ENCODE results near the gene H6PD.

DNA sequence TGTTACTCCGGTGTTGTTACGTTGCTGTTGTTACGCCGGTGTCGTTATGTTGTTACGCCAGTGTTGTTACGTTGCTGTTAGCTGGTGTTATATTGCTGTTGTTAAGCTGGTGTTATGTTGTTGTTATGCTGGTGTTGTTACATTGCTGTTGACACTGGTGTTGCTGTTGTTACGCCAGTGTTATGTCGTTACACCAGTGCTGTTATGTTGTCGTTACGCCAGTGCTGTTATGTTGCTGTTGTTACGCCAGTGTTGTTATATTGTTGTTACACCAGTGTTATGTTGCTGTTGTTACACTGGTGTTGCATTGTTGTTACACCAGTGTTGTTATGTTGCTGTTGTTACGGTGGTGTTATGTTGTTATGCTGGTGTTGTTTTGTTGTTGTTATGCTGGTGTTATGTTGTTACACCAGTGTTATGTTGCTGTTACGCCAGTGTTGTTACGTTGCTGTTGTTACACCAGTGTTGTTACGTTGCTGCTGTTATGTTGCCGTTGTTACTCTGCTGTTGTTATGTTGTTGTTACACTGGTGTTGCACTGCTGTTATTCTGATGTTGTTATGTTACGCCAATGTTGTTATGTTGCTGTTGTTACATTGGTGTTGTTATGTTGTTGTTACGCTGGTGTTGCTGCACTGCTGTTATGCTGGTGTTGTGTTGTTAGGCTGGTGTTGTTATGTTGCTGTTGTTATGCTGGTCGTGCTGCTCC lies 25.6 kb downstream of the H6PD start:
- TF ChIP-seq, protein P1, sequence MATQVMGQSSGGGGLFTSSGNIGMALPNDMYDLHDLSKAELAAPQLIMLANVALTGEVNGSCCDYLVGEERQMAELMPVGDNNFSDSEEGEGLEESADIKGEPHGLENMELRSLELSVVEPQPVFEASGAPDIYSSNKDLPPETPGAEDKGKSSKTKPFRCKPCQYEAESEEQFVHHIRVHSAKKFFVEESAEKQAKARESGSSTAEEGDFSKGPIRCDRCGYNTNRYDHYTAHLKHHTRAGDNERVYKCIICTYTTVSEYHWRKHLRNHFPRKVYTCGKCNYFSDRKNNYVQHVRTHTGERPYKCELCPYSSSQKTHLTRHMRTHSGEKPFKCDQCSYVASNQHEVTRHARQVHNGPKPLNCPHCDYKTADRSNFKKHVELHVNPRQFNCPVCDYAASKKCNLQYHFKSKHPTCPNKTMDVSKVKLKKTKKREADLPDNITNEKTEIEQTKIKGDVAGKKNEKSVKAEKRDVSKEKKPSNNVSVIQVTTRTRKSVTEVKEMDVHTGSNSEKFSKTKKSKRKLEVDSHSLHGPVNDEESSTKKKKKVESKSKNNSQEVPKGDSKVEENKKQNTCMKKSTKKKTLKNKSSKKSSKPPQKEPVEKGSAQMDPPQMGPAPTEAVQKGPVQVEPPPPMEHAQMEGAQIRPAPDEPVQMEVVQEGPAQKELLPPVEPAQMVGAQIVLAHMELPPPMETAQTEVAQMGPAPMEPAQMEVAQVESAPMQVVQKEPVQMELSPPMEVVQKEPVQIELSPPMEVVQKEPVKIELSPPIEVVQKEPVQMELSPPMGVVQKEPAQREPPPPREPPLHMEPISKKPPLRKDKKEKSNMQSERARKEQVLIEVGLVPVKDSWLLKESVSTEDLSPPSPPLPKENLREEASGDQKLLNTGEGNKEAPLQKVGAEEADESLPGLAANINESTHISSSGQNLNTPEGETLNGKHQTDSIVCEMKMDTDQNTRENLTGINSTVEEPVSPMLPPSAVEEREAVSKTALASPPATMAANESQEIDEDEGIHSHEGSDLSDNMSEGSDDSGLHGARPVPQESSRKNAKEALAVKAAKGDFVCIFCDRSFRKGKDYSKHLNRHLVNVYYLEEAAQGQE (IDR thresholded peaks at IDR 0.05; ENCODE audit: insufficient replicate concordance, low read depth), result no peak
- TF ChIP-seq, protein P2, sequence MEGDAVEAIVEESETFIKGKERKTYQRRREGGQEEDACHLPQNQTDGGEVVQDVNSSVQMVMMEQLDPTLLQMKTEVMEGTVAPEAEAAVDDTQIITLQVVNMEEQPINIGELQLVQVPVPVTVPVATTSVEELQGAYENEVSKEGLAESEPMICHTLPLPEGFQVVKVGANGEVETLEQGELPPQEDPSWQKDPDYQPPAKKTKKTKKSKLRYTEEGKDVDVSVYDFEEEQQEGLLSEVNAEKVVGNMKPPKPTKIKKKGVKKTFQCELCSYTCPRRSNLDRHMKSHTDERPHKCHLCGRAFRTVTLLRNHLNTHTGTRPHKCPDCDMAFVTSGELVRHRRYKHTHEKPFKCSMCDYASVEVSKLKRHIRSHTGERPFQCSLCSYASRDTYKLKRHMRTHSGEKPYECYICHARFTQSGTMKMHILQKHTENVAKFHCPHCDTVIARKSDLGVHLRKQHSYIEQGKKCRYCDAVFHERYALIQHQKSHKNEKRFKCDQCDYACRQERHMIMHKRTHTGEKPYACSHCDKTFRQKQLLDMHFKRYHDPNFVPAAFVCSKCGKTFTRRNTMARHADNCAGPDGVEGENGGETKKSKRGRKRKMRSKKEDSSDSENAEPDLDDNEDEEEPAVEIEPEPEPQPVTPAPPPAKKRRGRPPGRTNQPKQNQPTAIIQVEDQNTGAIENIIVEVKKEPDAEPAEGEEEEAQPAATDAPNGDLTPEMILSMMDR (IDR thresholded peaks at IDR 0.05; ENCODE audit: insufficient read depth, low read length), result no peak
- no peak for TF ChIP-seq POLR2AphosphoS5 (IDR thresholded peaks at IDR 0.05; ENCODE audit: low read depth)
- TF ChIP-seq GABPA (IDR thresholded peaks at IDR 0.05; ENCODE audit: low read depth), result no peak
- no peak for TF ChIP-seq SPI1 (IDR thresholded peaks at IDR 0.05; ENCODE audit: borderline replicate concordance, low read depth)
